Loucy (cell line): ENCODE results near the gene GSE1.

ENCODE experiments used
- H2AFZ ChIP-seq: fragments of 200-600 bp; sonication (generic); 2 replicates; pipeline ENCODE4 v1.6.0; 2016; ENCODE audit warnings: antibody characterized with exemption, mild to moderate bottlenecking, low read length, moderate library complexity
- H3F3A ChIP-seq: fragments of 200-600 bp; 2 replicates; pipeline ENCODE4 v1.6.0; 2016; ENCODE audit warnings: antibody characterized with exemption, low read depth, mild to moderate bottlenecking
- H3K27me3 ChIP-seq: fragments of 200-600 bp; sonication (generic); 2 replicates; pipeline ENCODE4 v1.6.1; 2014; ENCODE audit warnings: low read length, mild to moderate bottlenecking; ENCODE audit not compliant: insufficient read depth, poor library complexity, severe bottlenecking
- H3K36me3 ChIP-seq: fragments of 200-600 bp; sonication (generic); 2 replicates; pipeline ENCODE4 v1.6.1; 2016; ENCODE audit warnings: low read length; ENCODE audit not compliant: insufficient read depth
- H3K4me1 ChIP-seq: fragments of 200-600 bp; sonication (generic); 2 replicates; pipeline ENCODE4 v1.5.1; 2014; ENCODE audit warnings: low read length, mild to moderate bottlenecking; ENCODE audit not compliant: insufficient read depth, poor library complexity, severe bottlenecking
- H3K4me2 ChIP-seq: fragments of 200-600 bp; sonication (generic); 2 replicates; pipeline ENCODE4 v1.6.0; 2014; ENCODE audit warnings: antibody characterized with exemption, low read length, low read depth, mild to moderate bottlenecking; ENCODE audit not compliant: poor library complexity, severe bottlenecking
- H3K4me3 ChIP-seq: fragments of 200-600 bp; sonication (generic); 2 replicates; pipeline ENCODE4 v1.5.1; 2014; ENCODE audit warnings: low read length, mild to moderate bottlenecking, mixed read lengths; ENCODE audit not compliant: poor library complexity, severe bottlenecking
- H3K79me2 ChIP-seq: fragments of 200-600 bp; sonication (generic); 2 replicates; pipeline ENCODE4 v1.6.1; 2014; ENCODE audit warnings: low read length; ENCODE audit not compliant: insufficient read depth
- H3K9ac ChIP-seq: fragments of 200-600 bp; sonication (generic); 2 replicates; pipeline ENCODE4 v1.6.0; 2014; ENCODE audit warnings: mild to moderate bottlenecking, low read depth, low read length, moderate library complexity; ENCODE audit not compliant: poor library complexity, severe bottlenecking
- H3K9me2 ChIP-seq: fragments of 200-600 bp; sonication (generic); replicated peaks from 2 replicates; pipeline ENCODE4 v1.6.1; 2016; ENCODE audit warnings: low read depth, low read length, mixed read lengths
- H3K9me3 ChIP-seq: fragments of 200-600 bp; sonication (generic); 2 replicates; pipeline ENCODE4 v1.6.1; 2014; ENCODE audit warnings: mild to moderate bottlenecking, antibody characterized with exemption, low read length, low read depth; ENCODE audit not compliant: insufficient read depth
- H4K20me1 ChIP-seq: fragments of 200-600 bp; sonication (generic); 2 replicates; pipeline ENCODE4 v1.6.0; 2014; ENCODE audit warnings: antibody characterized with exemption, low read length, mild to moderate bottlenecking; ENCODE audit not compliant: insufficient read depth, poor library complexity, severe bottlenecking
- CTCF ChIP-seq: fragments of 200-600 bp; sonication (generic); conservative IDR thresholded peaks from 2 replicates; pipeline ENCODE4 v1.5.1; 2014; ENCODE audit warnings: mild to moderate bottlenecking, antibody characterized with exemption, low read length
- EZH2phosphoT487 ChIP-seq: fragments of 200-600 bp; IDR thresholded peaks from 2 replicates; pipeline ENCODE4 v1.6.1; 2018; ENCODE audit warnings: antibody characterized with exemption, mild to moderate bottlenecking, moderate library complexity, borderline replicate concordance

The GSE1 gene

GRCh38 chr16:85612191-85612800 lies 826 bp upstream of the GSE1 start:
- H3K4me1 ChIP-seq: peaks cover 65% of the 10 kb centered on the region
- H4K20me1 ChIP-seq: peaks cover 64% of the 10 kb centered on the region

GRCh38 chr16:85613604-85614337 lies 649 bp downstream of the GSE1 start:
- Histone ChIP-seq H4K20me1 (peaks cover 73% of the 10 kb centered on the region), H3K9me3 (no peaks in the 10 kb centered on the region), H3K36me3 (peaks cover 24% of the 10 kb centered on the region; the same call in 1 of the 2 replicates), H3K79me2 (peaks cover 90% of the 10 kb centered on the region), H3F3A (peaks cover 9% of the 10 kb centered on the region), H3K9ac (peak overlapping the region; percentile 96), H3K4me3 (peak overlapping the region; percentile 76), H3K4me1 (peaks cover 63% of the 10 kb centered on the region), H3K27me3 (no peaks in the 10 kb centered on the region), H3K9me2 (no peaks in the 10 kb centered on the region), H2AFZ (no peak overlapping the region), H3K4me2 (peak overlapping the region; percentile 82)
- no peak for TF ChIP-seq EZH2phosphoT487

More at GRCh38 chr16:85612191-85612800, 826 bp upstream of the GSE1 start:
- peak overlapping the region; percentile 76 for H3K4me3 ChIP-seq
- H3K9ac ChIP-seq: peak overlapping the region; percentile 96
- peak overlapping the region; percentile 96 for H3K4me2 ChIP-seq
- H3K36me3 ChIP-seq: peaks cover 10% of the 10 kb centered on the region; the same call in 1 of the 2 replicates
- H3K9me2 ChIP-seq: no peaks in the 10 kb centered on the region
- peaks cover 9% of the 10 kb centered on the region for H3F3A ChIP-seq
- no peak overlapping the region for H2AFZ ChIP-seq
- TF ChIP-seq EZH2phosphoT487 (no peak), CTCF (no peak)
- H3K79me2 ChIP-seq: peaks cover 90% of the 10 kb centered on the region
- H3K9me3 ChIP-seq: no peaks in the 10 kb centered on the region
- H3K27me3 ChIP-seq: no peaks in the 10 kb centered on the region

- no peaks in the 10 kb centered on the region for H3K27me3 ChIP-seq
- peaks cover 74% of the 10 kb centered on the region for H4K20me1 ChIP-seq
- peaks cover 63% of the 10 kb centered on the region for H3K4me1 ChIP-seq
- H3K79me2 ChIP-seq: peaks cover 90% of the 10 kb centered on the region
- H3K9ac ChIP-seq: peak overlapping the region; percentile 96
- H2AFZ ChIP-seq: no peak overlapping the region
- TF ChIP-seq CTCF: no peak
- TF ChIP-seq EZH2phosphoT487: no peak
- H3F3A ChIP-seq: peaks cover 9% of the 10 kb centered on the region
- peak overlapping the region; percentile 82 for H3K4me2 ChIP-seq
- no peaks in the 10 kb centered on the region for H3K9me3 ChIP-seq
- H3K36me3 ChIP-seq: peaks cover 26% of the 10 kb centered on the region; the same call in 1 of the 2 replicates
- no peaks in the 10 kb centered on the region for H3K9me2 ChIP-seq
- peak overlapping the region; percentile 76 for H3K4me3 ChIP-seq
Measured at GRCh38 chr16:85614338-85615013, 1.4 kb downstream of the GSE1 start.
